Cardiac fibroblast (primary cell): ENCODE data around the gene ASF1B.
"Not testable (repeated sequence)": the region's sequence is repeated elsewhere in the genome, so short reads cannot be mapped to it uniquely, and the experiment has no call there.

Experiments
- DNase-seq, 2 donors: peaks; one replicate each; pipeline versions ENCODE4 v3.0.0 to v3.0.0-alpha.2; 2010; ENCODE audit warnings: low read depth in 2 of 2
- H3K4me3 ChIP-seq, 2 donors: replicated peaks in 1 of 2; 1 replicate in 1 of 2; 2 replicates in 1 of 2; pipeline ENCODE4 v1.5.1; 2011; ENCODE audit warnings: low read depth in 2 of 2, low read length in 2 of 2, mild to moderate bottlenecking in 2 of 2, moderate library complexity in 1 of 2
- CTCF ChIP-seq: IDR thresholded peaks from one replicate; pipeline ENCODE4 v1.5.1; 2011; ENCODE audit warnings: low read depth, mild to moderate bottlenecking, low read length, inconsistent platforms

The ASF1B gene

DNA sequence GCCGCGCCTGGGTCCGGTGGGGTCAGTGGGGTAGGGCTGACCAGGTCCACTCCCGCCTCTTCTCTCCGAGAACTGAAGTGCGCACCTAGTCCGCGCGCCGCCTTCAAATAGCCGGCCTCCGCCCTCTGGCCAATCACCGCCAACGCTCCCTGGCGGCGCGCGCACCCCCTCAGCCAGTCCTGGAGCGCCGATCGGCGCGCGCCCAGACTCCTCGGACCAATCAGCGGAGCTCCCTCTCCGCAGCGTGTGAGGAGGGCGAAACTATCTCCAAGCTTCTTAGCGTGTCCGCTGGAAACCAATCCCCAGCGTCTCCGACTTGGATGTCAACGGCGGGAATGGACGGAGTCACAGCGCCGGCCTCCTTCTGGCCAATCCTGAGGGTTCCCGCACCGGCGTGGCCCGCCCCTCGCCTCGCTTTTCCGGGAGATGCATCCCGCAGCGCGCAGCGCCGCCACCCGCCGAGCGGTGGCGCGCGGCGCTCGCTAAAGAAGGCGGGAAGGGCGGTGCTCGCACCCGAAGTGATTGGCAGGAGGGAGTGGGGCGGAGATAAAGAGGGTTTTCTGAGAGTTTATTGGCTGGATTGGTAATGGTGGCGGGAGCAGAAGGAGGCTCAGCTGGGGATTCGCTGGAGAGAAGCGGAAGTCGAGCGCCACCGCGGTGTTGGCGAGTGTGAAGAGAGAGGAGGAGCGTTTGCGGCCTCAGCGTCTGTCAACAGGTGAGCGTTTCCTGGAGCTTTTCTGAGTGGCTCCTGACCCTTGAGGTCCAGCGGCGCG lies at the start of gene ASF1B:
ASF1B (minus strand) TSS at position 81 of the 773 bp plus-strand sequence. CDS start 133 bp downstream, outside the sequence.
- peak; percentile 40 for TF ChIP-seq CTCF
- peak within 1 kb of the TSS; percentile 70 to 85 for H3K4me3 ChIP-seq
- peak; percentile 100 for DNase-seq

- H3K4me3 ChIP-seq, DNase-seq: not testable (repeated sequence)
These were observed 49.3 kb upstream of the ASF1B start for GRCh38 chr19:14185691-14186090.

GRCh38 chr19:14185158-14185557 lies 48.8 kb upstream of the ASF1B start:
- no peak for DNase-seq
- no peak for TF ChIP-seq CTCF
- H3K4me3 ChIP-seq = no peak overlapping the region

DNA sequence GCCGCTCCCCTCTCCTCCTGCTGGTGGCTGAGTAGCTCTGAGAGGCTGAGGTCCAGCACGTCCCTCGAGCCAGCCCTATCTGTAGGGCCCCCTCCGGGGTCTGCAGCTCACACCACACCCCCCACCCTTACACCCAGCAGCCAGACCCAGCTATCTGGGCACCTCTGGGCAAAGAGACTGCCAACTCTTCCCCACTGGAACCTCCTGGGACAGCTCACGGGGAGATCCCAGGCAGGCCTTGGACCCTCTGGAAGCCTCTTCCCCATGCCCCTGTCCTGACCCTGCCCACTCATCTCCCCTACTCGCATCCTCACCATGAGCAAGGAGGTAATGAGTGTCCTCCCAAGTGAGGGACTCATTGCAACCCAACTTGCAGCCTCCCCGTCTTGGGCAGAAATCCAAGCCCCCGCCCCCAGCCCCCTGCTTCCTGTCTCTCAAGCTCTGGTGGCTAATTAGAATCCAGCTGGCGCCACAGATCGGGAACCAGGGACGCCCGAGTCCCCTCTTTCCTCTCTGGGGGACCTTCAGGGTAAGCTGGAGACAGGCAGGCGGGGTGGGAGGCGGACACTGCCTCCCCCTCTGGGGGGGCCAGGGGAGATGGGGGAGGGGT lies 47.5 kb upstream of the ASF1B start:
- H3K4me3 ChIP-seq = no peak overlapping the region
- DNase-seq = no peak
- TF ChIP-seq CTCF = no peak

GRCh38 chr19:14182476-14182875 lies 46.1 kb upstream of the ASF1B start:
- no peak for TF ChIP-seq CTCF
- no peak overlapping the region for H3K4me3 ChIP-seq
- DNase-seq = no peak

GRCh38 chr19:14181906-14182305 lies 45.5 kb upstream of the ASF1B start:
- DNase-seq = no peak
- no peak overlapping the region for H3K4me3 ChIP-seq
- TF ChIP-seq CTCF = no peak

- H3K4me3 ChIP-seq, DNase-seq: not testable (repeated sequence)
These were observed 44.8 kb upstream of the ASF1B start for GRCh38 chr19:14181199-14181598.
